WTC11 (cell line): ENCODE data around the gene CELF1. TPM values are rescaled to one million over a fixed set of nuclear protein-coding genes. Genes with fewer than 3 reads are reported as not detected.

Source experiments
- ATAC-seq: fragments of 200-7000 bp; cut with Tn5 transposase; 2 replicates; pipeline ENCODE4 v1.10.0; 2021; ENCODE audit warnings: mild to moderate bottlenecking, moderate library complexity
- CTCF ChIA-PET: fragments of 300-600 bp; sonication (Branson Sonifier 250); formaldehyde crosslinking; loops from one replicate; lab custom pipeline; 2021; ENCODE audit warnings: antibody characterized with exemption; lab: Charles Lee
- POLR2A ChIA-PET: fragments of 350-600 bp; sonication (Branson Sonifier 250); formaldehyde crosslinking; loops from one replicate; lab custom pipeline; 2021; ENCODE audit warnings: antibody characterized with exemption; lab: Charles Lee
- DNase-seq: peaks from one replicate; pipeline ENCODE4 v3.0.0; 2021; ENCODE audit warnings: low spot score
- H3K27ac Mint-ChIP-seq: 2 replicates; pipeline ENCODE4 v1.8.0; 2021; ENCODE audit warnings: mixed read lengths
- H3K27me3 Mint-ChIP-seq: 2 replicates; pipeline ENCODE4 v1.8.0; 2021; ENCODE audit warnings: low read depth, mild to moderate bottlenecking, moderate library complexity, mixed read lengths
- H3K36me3 Mint-ChIP-seq: 2 replicates; pipeline ENCODE4 v1.8.0; 2021; ENCODE audit warnings: mixed read lengths
- H3K4me1 Mint-ChIP-seq: 2 replicates; pipeline ENCODE4 v1.8.0; 2022; ENCODE audit warnings: mixed read lengths
- H3K4me3 Mint-ChIP-seq: 2 replicates; pipeline ENCODE4 v1.8.0; 2021; ENCODE audit warnings: mild to moderate bottlenecking, moderate library complexity, mixed read lengths
- H3K9me3 Mint-ChIP-seq: 2 replicates; pipeline ENCODE4 v1.8.0; 2021; ENCODE audit warnings: mixed read lengths
- AFF4 ChIP-seq: sonication (generic); formaldehyde crosslinking; IDR thresholded peaks from 2 replicates; pipeline ENCODE4 v1.8.1; 2023; ENCODE audit warnings: mild to moderate bottlenecking, missing genetic modification reagents, borderline replicate concordance
- ATF3 ChIP-seq: sonication (generic); formaldehyde crosslinking; conservative IDR thresholded peaks from 2 replicates; pipeline ENCODE4 v1.8.1; 2022; ENCODE audit warnings: mild to moderate bottlenecking, missing genetic modification reagents
- CREB1 ChIP-seq: sonication (generic); formaldehyde crosslinking; IDR thresholded peaks from 2 replicates; pipeline ENCODE4 v1.8.0; 2023; ENCODE audit warnings: mild to moderate bottlenecking, missing genetic modification reagents
- CTCF ChIP-seq: fragments of 200-600 bp; IDR thresholded peaks from 2 replicates; pipeline ENCODE4 v1.8.0; 2022; ENCODE audit warnings: antibody characterized with exemption
- ELF4 ChIP-seq: sonication (generic); formaldehyde crosslinking; IDR thresholded peaks from 2 replicates; pipeline ENCODE4 v1.8.1; 2022; ENCODE audit warnings: low read depth, mild to moderate bottlenecking, moderate library complexity, missing genetic modification reagents
- EMX1 ChIP-seq: fragments of 250-450 bp; sonication (Bioruptor Pico); IDR thresholded peaks from 2 replicates; pipeline ENCODE4 v1.8.0; 2021; ENCODE audit warnings: mild to moderate bottlenecking
- ETV6 ChIP-seq: sonication (generic); formaldehyde crosslinking; IDR thresholded peaks from 2 replicates; pipeline ENCODE4 v1.8.1; 2022; ENCODE audit warnings: mild to moderate bottlenecking, missing genetic modification reagents
- FOXP1 ChIP-seq: sonication (generic); formaldehyde crosslinking; IDR thresholded peaks from 2 replicates; pipeline ENCODE4 v1.8.0; 2022; ENCODE audit warnings: missing genetic modification reagents, mild to moderate bottlenecking, moderate library complexity, borderline replicate concordance
- GRHL2 ChIP-seq: fragments of 250-450 bp; sonication (Bioruptor Pico); IDR thresholded peaks from 2 replicates; pipeline ENCODE4 v1.8.0; 2022; ENCODE audit warnings: mild to moderate bottlenecking, moderate library complexity; ENCODE audit not compliant: insufficient replicate concordance, severe bottlenecking
- HMGA2 ChIP-seq: fragments of 250-450 bp; sonication (Bioruptor Pico); IDR thresholded peaks from 2 replicates; pipeline ENCODE4 v1.4.0; 2021; ENCODE audit warnings: mild to moderate bottlenecking, moderate library complexity
- KAT7 ChIP-seq: sonication (generic); formaldehyde crosslinking; IDR thresholded peaks from 2 replicates; pipeline ENCODE4 v1.8.1; 2023; ENCODE audit warnings: missing genetic modification reagents, mild to moderate bottlenecking, borderline replicate concordance
- NFE2L1 ChIP-seq: sonication (generic); formaldehyde crosslinking; IDR thresholded peaks from 2 replicates; pipeline ENCODE4 v1.8.1; 2023; ENCODE audit warnings: missing genetic modification reagents
- NFYB ChIP-seq: sonication (generic); formaldehyde crosslinking; conservative IDR thresholded peaks from 2 replicates; pipeline ENCODE4 v1.8.0; 2022; ENCODE audit warnings: low read depth, missing genetic modification reagents
- NR1H2 ChIP-seq: sonication (generic); formaldehyde crosslinking; IDR thresholded peaks from 2 replicates; pipeline ENCODE4 v1.9.0; 2021; ENCODE audit warnings: mild to moderate bottlenecking, moderate library complexity, missing genetic modification reagents
- OVOL2 ChIP-seq: fragments of 250-450 bp; sonication (Bioruptor Pico); IDR thresholded peaks from 2 replicates; pipeline ENCODE4 v1.9.0; 2021; ENCODE audit warnings: mild to moderate bottlenecking, borderline replicate concordance
- PREB ChIP-seq: sonication (generic); formaldehyde crosslinking; IDR thresholded peaks from 2 replicates; pipeline ENCODE4 v1.8.1; 2022; ENCODE audit warnings: mild to moderate bottlenecking, missing genetic modification reagents, moderate library complexity, borderline replicate concordance
- RELA ChIP-seq: sonication (generic); formaldehyde crosslinking; IDR thresholded peaks from 2 replicates; pipeline ENCODE4 v1.8.1; 2022; ENCODE audit warnings: missing genetic modification reagents, mild to moderate bottlenecking, borderline replicate concordance
- SMAD3 ChIP-seq: sonication (generic); formaldehyde crosslinking; IDR thresholded peaks from 2 replicates; pipeline ENCODE4 v1.8.0; 2022; ENCODE audit warnings: missing genetic modification reagents, mild to moderate bottlenecking, borderline replicate concordance
- SMAD4 ChIP-seq: sonication (generic); formaldehyde crosslinking; IDR thresholded peaks from 2 replicates; pipeline ENCODE4 v1.8.0; 2022; ENCODE audit warnings: mild to moderate bottlenecking, missing genetic modification reagents
- SOX15 ChIP-seq: fragments of 250-450 bp; sonication (Bioruptor Pico); IDR thresholded peaks from 2 replicates; pipeline ENCODE4 v1.9.0; 2021; ENCODE audit warnings: mild to moderate bottlenecking
- TEAD1 ChIP-seq: sonication (generic); formaldehyde crosslinking; IDR thresholded peaks from 2 replicates; pipeline ENCODE4 v1.8.0; 2022; ENCODE audit warnings: mild to moderate bottlenecking, missing genetic modification reagents
- TP53 ChIP-seq: sonication (generic); formaldehyde crosslinking; IDR thresholded peaks from 2 replicates; pipeline ENCODE4 v1.8.1; 2023; ENCODE audit warnings: mild to moderate bottlenecking, missing genetic modification reagents
- ZBTB21 ChIP-seq: sonication (generic); formaldehyde crosslinking; IDR thresholded peaks from 2 replicates; pipeline ENCODE4 v1.8.1; 2023; ENCODE audit warnings: mild to moderate bottlenecking, missing genetic modification reagents, borderline replicate concordance
- ZNF317 ChIP-seq: sonication (generic); formaldehyde crosslinking; IDR thresholded peaks from 2 replicates; pipeline ENCODE4 v1.8.1; 2023; ENCODE audit warnings: low read depth, mild to moderate bottlenecking, moderate library complexity, missing genetic modification reagents, borderline replicate concordance
- ZNF425 ChIP-seq: fragments of 250-450 bp; sonication (Bioruptor Pico); conservative IDR thresholded peaks from 2 replicates; pipeline ENCODE4 v1.9.0; 2021; ENCODE audit warnings: mild to moderate bottlenecking
- total RNA-seq: library from RNA; stranded (reverse); gene quantifications from 3 replicates; pipeline ENCODE4 v1.2.3, GENCODE V29; 2021

The CELF1 gene
- total RNA-seq, 1 experiment from 2014 or later = 177 TPM

GRCh38 chr11:47587039-47587716, 34.2 kb upstream of the CELF1 start:
- no peak for ATAC-seq
- H3K9me3 Mint-ChIP-seq = no peaks in the 10 kb centered on the region
- no peak for TF ChIP-seq GRHL2
- no peak for TF ChIP-seq ATF3 (CRISPR knock-in tag)
- TF ChIP-seq AFF4 (CRISPR knock-in tag) = no peak
- no peak for TF ChIP-seq SMAD4 (CRISPR knock-in tag)
- no peak for TF ChIP-seq ZNF317
- no peak for TF ChIP-seq RELA
- TF ChIP-seq HMGA2 = no peak
- TF ChIP-seq, all 79 proteins: peak for 0
- Mint-ChIP-seq H3K4me3 (no peak overlapping the region), H3K27ac (no peak overlapping the region; the same call in 1 of the 2 replicates), H3K36me3 (peaks cover 28% of the 10 kb centered on the region), H3K27me3 (peaks cover 29% of the 10 kb centered on the region), H3K4me1 (peaks cover 9% of the 10 kb centered on the region)
- DNase-seq = no peak
- ChIA-PET CTCF (interaction anchor here (0.5 to 1.0 kb wide), 2 partner anchors 34 to 45 kb away, joined by 4 to 6 read pairs; no protein-coding TSS in a partner anchor), POLR2A (no interaction called here)

- H3K4me3 Mint-ChIP-seq = no peak within 1 kb of the TSS
- ChIA-PET CTCF (no interaction called here), POLR2A (no interaction called here)
- peaks cover 37% of the 10 kb centered on the region for H3K36me3 Mint-ChIP-seq
- H3K27me3 Mint-ChIP-seq = peaks cover 20% of the 10 kb centered on the region
- TF ChIP-seq SMAD3 (CRISPR knock-in tag) (no peak), EMX1 (CRISPR knock-in tag) (no peak), CREB1 (CRISPR knock-in tag) (no peak), PREB (CRISPR knock-in tag) (no peak), ETV6 (no peak), ELF4 (no peak), ZNF317 (no peak), ZNF425 (CRISPR knock-in tag) (no peak), NFYB (no peak), NR1H2 (CRISPR knock-in tag) (no peak), SOX15 (CRISPR knock-in tag) (no peak), TEAD1 (CRISPR knock-in tag) (no peak), ZBTB21 (no peak), CTCF (no peak), TP53 (CRISPR knock-in tag) (no peak), FOXP1 (CRISPR knock-in tag) (no peak), OVOL2 (CRISPR knock-in tag) (no peak), NFE2L1 (CRISPR knock-in tag) (no peak), KAT7 (no peak)
- ATAC-seq = no peak
- H3K4me1 Mint-ChIP-seq = no peaks in the 10 kb centered on the region
- no peak for DNase-seq
- H3K9me3 Mint-ChIP-seq = no peaks in the 10 kb centered on the region
- no peak within 1 kb of the TSS; the same call in 1 of the 2 replicates for H3K27ac Mint-ChIP-seq
Observed at GRCh38 chr11:47586098-47586855, 33.3 kb upstream of the CELF1 start, which contains the start of gene FAM180B. Gene FAM180B (plus strand): TSS chr11:47586678. CDS start chr11:47586769, 91 bp downstream.
